ENCODE results near the gene NAA38.
A peak's percentile ranks its signal among the peaks of the same experiment; 100 is the strongest.
"Not testable (repeated sequence)": the region's sequence is repeated elsewhere in the genome, so short reads cannot be mapped to it uniquely, and the experiment has no call there.

The NAA38 gene

GRCh38 chr17:7882068-7882467 lies 24.7 kb upstream of the NAA38 start:
- no peak for DNase-seq (ENCODE audit: low read depth)

GRCh38 chr17:7881276-7882054 lies 24.1 kb upstream of the NAA38 start:
- DNase-seq (ENCODE audit: low read depth): no peak

- DNase-seq (ENCODE audit: low read depth): no peak
Observed at GRCh38 chr17:7880076-7880868, 22.9 kb upstream of the NAA38 start.

DNA sequence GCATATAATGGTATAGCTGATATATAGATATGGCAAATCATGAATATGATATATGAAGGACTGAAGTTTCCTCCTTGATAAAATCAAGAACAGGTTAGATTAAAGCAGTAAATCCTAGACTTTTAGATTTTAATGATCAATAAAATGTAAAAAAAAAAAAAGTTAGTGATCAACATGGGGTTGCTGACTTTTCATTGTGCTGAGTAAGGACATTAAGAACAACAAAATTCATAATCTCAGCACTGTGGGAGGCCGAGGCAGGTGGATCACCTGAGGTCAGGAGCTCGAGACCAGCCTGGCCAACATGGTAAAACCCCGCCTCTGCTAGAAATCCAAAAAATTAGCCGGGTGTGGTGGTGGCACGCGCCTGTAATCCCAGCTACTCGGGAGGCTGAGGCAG lies 20.9 kb upstream of the NAA38 start:
- DNase-seq (ENCODE audit: low read depth): no peak

DNA sequence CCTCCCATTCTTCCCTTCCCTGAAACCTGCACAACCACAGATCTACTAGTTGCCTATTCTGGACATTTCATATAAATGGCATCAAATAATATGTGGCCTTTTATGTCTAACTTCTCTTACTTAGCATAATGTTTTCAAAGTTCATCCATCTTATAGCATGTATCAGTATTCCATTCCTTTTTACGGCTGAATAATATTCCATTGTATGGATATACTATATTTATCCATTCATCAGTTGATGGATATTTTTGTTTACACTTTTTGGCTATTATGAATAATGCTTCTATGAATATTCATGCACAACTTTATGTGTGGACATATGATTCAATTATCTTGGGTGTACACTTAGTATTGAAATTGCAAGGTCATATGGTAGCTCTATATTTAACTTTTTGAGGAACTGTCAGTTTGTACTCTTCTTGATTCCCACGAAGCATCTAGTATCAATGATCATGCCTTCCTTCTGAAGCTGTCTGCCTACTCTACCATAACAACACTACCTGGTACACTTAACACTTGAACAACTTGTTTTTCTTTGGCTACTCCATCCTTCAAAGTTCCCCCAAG lies 18.5 kb upstream of the NAA38 start:
- no peak for DNase-seq (ENCODE audit: low read depth)

GRCh38 chr17:7873051-7873450 lies 15.7 kb upstream of the NAA38 start:
- no peak for DNase-seq (ENCODE audit: low read depth)

DNA sequence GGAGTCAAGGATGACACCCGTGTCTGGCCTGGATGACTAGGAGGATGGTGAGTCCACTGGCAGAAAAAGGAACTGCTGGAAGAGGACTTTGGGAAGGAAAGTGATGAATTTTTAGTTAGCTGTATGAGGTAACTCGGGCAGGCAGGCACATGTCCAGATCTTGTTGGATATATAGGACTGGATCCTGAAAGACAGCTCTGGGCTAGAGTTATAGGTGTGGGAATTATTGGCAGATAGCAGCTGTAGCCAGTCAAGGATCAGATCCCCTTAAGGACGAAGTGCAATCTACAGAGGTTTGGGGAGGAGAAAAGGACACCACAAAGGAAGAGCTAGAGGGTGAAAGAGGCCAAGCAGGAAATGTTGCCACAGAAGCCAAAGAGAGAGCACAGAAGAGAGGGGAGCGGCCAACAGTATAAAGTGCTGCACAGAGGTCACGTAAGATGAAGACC lies 10.5 kb upstream of the NAA38 start:
- no peak for DNase-seq (ENCODE audit: low read depth)

GRCh38 chr17:7864995-7865650 lies 7.8 kb upstream of the NAA38 start:
- no peak for DNase-seq (ENCODE audit: low read depth)

- not testable (repeated sequence) for DNase-seq (ENCODE audit: low read depth)
Observed at GRCh38 chr17:7864384-7864783, 7.0 kb upstream of the NAA38 start.

- DNase-seq (ENCODE audit: low read depth): no peak
Observed at GRCh38 chr17:7862692-7863437, 5.5 kb upstream of the NAA38 start.

GRCh38 chr17:7859028-7859427 lies 1.7 kb upstream of the NAA38 start:
- no peak for DNase-seq (ENCODE audit: low read depth)

GRCh38 chr17:7858522-7858810 lies 1.1 kb upstream of the NAA38 start:
- DNase-seq (ENCODE audit: low read depth): no peak

DNA sequence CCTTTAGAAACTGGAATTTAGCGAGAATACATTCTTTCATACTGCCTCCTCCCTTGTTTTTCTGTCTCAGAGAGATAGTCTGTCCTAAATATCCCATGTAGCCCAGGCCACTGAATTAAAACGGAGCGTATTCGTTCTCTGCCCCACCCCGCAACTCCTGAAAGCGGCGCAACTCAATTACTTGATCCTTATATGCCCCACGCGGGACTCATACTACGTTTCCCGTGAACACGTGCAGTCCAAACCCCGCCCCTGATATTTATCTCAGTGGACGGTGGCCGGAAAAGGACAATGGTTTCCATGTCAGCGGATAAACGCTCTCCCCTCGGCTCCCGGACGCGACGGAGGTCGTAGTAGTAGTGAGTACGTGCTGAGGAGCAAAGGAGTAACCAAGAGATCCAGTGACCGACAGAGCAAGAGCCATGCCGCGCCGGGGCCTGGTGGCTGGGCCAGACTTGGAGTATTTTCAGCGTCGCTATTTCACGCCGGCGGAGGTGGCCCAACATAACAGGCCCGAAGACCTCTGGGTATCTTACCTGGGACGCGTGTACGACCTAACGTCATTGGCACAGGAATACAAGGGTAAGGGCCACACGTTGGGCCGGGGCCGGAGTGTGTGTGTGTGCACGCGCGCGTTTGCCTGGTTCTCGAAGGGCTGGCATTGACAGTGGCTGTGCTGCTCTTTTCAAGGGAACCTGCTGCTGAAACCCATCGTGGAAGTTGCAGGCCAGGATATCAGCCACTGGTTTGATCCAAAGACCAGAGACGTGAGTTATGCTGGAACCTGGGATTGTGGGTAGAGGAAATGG lies 558 bp upstream of the NAA38 start, which contains the start of gene CYB5D1:
TSS of gene CYB5D1 (plus strand) at position 291 of the 809 bp plus-strand sequence. CDS start at position 423, 132 bp downstream.
- DNase-seq (ENCODE audit: low read depth): peak; percentile 80

GRCh38 chr17:7856011-7856810 lies 1.1 kb downstream of the NAA38 start:
- no peak for DNase-seq (ENCODE audit: low read depth)

- no peak for DNase-seq (ENCODE audit: low read depth)
Observed at GRCh38 chr17:7855660-7856010, 1.7 kb downstream of the NAA38 start.

DNA sequence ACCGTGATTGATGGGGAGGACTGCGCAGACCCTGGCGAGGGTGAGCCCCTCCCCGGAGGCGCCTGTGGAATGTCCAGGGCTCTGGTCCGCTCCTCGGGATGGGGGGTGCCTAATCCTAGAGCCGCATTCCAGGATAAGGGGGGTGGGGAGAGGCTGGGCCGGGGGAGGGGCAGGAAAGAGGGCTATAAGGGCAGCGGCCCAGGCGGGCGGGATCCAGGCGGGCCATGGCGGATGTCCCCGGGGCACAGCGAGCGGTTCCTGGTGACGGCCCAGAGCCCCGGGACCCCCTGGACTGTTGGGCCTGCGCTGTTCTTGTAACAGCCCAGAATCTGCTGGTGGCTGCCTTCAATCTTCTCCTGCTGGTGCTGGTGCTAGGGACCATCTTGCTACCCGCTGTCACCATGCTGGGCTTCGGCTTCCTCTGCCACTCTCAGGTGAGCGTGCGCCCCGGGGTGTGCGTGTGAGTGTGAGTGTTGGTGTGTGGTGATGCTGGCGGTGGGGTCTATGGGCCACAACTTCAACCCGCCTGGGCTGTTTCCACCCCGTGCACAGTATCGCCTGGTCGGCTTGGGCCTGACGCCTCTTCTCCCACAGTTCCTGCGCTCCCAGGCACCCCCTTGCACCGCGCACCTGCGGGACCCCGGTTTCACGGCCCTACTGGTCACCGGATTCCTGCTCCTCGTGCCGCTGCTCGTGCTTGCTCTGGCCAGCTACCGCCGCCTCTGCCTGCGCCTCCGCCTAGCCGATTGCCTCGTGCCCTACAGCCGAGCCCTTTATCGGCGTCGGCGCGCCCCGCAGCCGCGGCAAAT lies 2.3 kb downstream of the NAA38 start, which contains the start of gene TMEM88:
TSS of gene TMEM88 (plus strand) at position 216 of the 809 bp plus-strand sequence. CDS start at position 225, 9 bp downstream.
- no peak for DNase-seq (ENCODE audit: low read depth)

GRCh38 chr17:7854078-7854777 lies 3.1 kb downstream of the NAA38 start:
- DNase-seq (ENCODE audit: low read depth): no peak

GRCh38 chr17:7853691-7854038 lies 3.7 kb downstream of the NAA38 start:
- DNase-seq (ENCODE audit: low read depth): no peak
